Smooth muscle cell of the brain vasculature (primary cell): ENCODE data around the gene NEURL2.
"Not testable (repeated sequence)": the region's sequence is repeated elsewhere in the genome, so short reads cannot be mapped to it uniquely, and the experiment has no call there.

Experiments
- DNase-seq: peaks from one replicate; pipeline ENCODE4 v3.0.0-alpha.2; 2012; ENCODE audit warnings: low read depth, low spot score

Gene NEURL2

GRCh38 chr20:45901332-45901731, 10.3 kb upstream of the NEURL2 start:
- not testable (repeated sequence) for DNase-seq

- DNase-seq, result no peak
Observed at GRCh38 chr20:45899046-45899835, 8.2 kb upstream of the NEURL2 start.

- no peak for DNase-seq
Observed at GRCh38 chr20:45898285-45898684, 7.3 kb upstream of the NEURL2 start.

GRCh38 chr20:45897692-45898091, 6.7 kb upstream of the NEURL2 start:
- no peak for DNase-seq

- no peak for DNase-seq
Observed at GRCh38 chr20:45897289-45897688, 6.3 kb upstream of the NEURL2 start.

GRCh38 chr20:45896641-45897161, 5.7 kb upstream of the NEURL2 start:
- no peak for DNase-seq

GRCh38 chr20:45894797-45895196, 3.8 kb upstream of the NEURL2 start:
- no peak for DNase-seq

GRCh38 chr20:45893831-45894230, 2.8 kb upstream of the NEURL2 start:
- DNase-seq, result no peak

GRCh38 chr20:45892828-45893500, 2.0 kb upstream of the NEURL2 start:
- no peak for DNase-seq

- DNase-seq, result no peak
Observed at GRCh38 chr20:45892049-45892825, 1.2 kb upstream of the NEURL2 start.

GRCh38 chr20:45890077-45890984, 677 bp downstream of the NEURL2 start:
- peak; percentile 61 for DNase-seq

- no peak for DNase-seq
Observed at GRCh38 chr20:45888681-45889080, 2.3 kb downstream of the NEURL2 start.

GRCh38 chr20:45887346-45887715, 3.7 kb downstream of the NEURL2 start, which contains the start of gene SPATA25:
Gene SPATA25, minus strand, starts transcription at chr20:45887622. Its CDS starts 32 bp downstream, at chr20:45887590.
- DNase-seq, result no peak

- DNase-seq, result no peak
Observed at GRCh38 chr20:45886590-45887345, 4.2 kb downstream of the NEURL2 start.

GRCh38 chr20:45883100-45883469, 7.9 kb downstream of the NEURL2 start:
- no peak for DNase-seq

- DNase-seq, result no peak
Observed at GRCh38 chr20:45882469-45883099, 8.4 kb downstream of the NEURL2 start.

- peak; percentile 98 for DNase-seq
Observed at GRCh38 chr20:45880988-45881788, 9.8 kb downstream of the NEURL2 start, which contains the start of gene ZSWIM1. Gene ZSWIM1, plus strand, starts transcription at chr20:45881227. Its CDS starts 1,366 bp downstream, at chr20:45882593.

- no peak for DNase-seq
Observed at GRCh38 chr20:45878076-45878761, 12.8 kb downstream of the NEURL2 start.
